ENCODE data around the gene EXOC3.

GRCh38 chr5:429453-430188, 13.4 kb upstream of the EXOC3 start:
- TF ChIP-seq CTCF (IDR thresholded peaks at IDR 0.05; ENCODE audit: low read length) (no peak), EZH2 (IDR thresholded peaks at IDR 0.05; ENCODE audit: borderline replicate concordance, low read length) (no peak)

All from OCI-LY1 (cell line).